GM20000 (cell line): ENCODE measurements around the gene HAAO.

Experiments
- DNase-seq: peaks from one replicate; pipeline ENCODE4 v3.0.0; 2012; ENCODE audit warnings: low spot score
- CTCF ChIP-seq: IDR thresholded peaks from 2 replicates; pipeline ENCODE4 v1.5.1; 2012; ENCODE audit warnings: mild to moderate bottlenecking, control low read depth; ENCODE audit errors: extremely low read depth, missing control alignments

HAAO gene

GRCh38 chr2:42764901-42765300 lies 27.5 kb downstream of the HAAO start:
- no peak for DNase-seq
- no peak for TF ChIP-seq CTCF

GRCh38 chr2:42764096-42764495 lies 28.3 kb downstream of the HAAO start, which contains the start of gene OXER1:
Gene OXER1, minus strand, starts transcription at chr2:42764135. Its CDS starts 73 bp downstream, at chr2:42764062.
- no peak for TF ChIP-seq CTCF
- DNase-seq: no peak

GRCh38 chr2:42762823-42763804 lies 29.3 kb downstream of the HAAO start:
- DNase-seq: no peak
- TF ChIP-seq CTCF: no peak

- DNase-seq: peak; percentile 3
- TF ChIP-seq CTCF: no peak
These were observed 30.2 kb downstream of the HAAO start for GRCh38 chr2:42762155-42762554.

GRCh38 chr2:42761554-42761953 lies 30.8 kb downstream of the HAAO start:
- TF ChIP-seq CTCF: no peak
- DNase-seq: peak; percentile 5

- no peak for TF ChIP-seq CTCF
- no peak for DNase-seq
These were observed 33.6 kb downstream of the HAAO start for GRCh38 chr2:42758751-42759150.

- no peak for DNase-seq
- no peak for TF ChIP-seq CTCF
These were observed 34.2 kb downstream of the HAAO start for GRCh38 chr2:42757981-42758740.
